ENCODE results near the gene CNTN4. TPM values are rescaled to one million over a fixed set of nuclear protein-coding genes. Genes with fewer than 3 reads are reported as not detected.

CNTN4 gene
- total RNA-seq, 2 donors from 2014 or later = not detected

GRCh38 chr3:2706144-2706835 is 607.6 kb downstream of the CNTN4 start:
- H3K27ac Mint-ChIP-seq = no peak overlapping the region
- no peaks in the 10 kb centered on the region for H3K9me3 Mint-ChIP-seq
- ATAC-seq (peak; percentile 66 to 67), DNase-seq (ENCODE audit: low spot score in 2 of 2) (no peak)
- no peaks in the 10 kb centered on the region for H3K36me3 Mint-ChIP-seq

DNA sequence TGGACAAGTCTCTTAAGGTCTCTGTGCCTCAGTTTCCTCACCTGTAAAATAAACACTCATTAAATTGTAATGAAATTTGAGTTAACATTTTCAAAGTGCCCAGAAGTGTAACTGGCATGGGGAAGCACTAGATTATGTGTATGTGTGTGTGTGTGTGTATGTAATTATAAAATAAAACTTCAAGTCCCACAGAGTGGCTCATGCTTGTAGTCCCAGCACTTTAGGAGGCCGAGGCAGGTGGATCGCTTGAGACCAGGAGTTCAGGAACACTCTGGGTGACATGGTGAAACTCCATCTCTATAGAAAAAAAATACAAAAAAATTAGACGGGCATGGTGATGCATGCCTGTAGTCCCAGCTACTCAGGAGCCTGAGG is 608.2 kb downstream of the CNTN4 start:
- DNase-seq (ENCODE audit: low spot score in 2 of 2) (no peak), ATAC-seq (peak; percentile 19 to 55)
- Mint-ChIP-seq H3K9me3 (no peaks in the 10 kb centered on the region), H3K27ac (no peak overlapping the region), H3K36me3 (no peaks in the 10 kb centered on the region)

DNA sequence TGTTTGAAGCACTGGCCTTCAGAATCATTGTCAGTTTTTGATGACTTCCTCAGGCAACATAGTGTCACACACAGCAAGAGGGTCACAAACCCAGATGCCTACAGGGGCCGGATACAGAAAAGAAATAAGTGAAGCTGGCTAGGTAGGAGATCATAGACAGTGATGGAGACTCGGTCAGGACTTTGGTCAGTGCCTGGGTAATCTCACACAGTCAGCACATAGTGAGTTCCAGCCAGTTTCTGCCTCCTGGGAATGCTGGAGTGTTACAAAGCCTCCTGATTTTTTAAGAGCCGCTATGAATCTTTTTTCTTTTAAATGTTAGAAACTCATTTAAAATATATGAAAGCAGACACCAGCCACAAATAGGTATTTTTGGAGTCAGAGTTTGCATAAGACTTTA is 612.4 kb downstream of the CNTN4 start:
- Mint-ChIP-seq H3K9me3 (no peaks in the 10 kb centered on the region), H3K27ac (no peak overlapping the region), H3K36me3 (no peaks in the 10 kb centered on the region)
- ATAC-seq (no peak), DNase-seq (ENCODE audit: low spot score in 2 of 2) (no peak)

DNA sequence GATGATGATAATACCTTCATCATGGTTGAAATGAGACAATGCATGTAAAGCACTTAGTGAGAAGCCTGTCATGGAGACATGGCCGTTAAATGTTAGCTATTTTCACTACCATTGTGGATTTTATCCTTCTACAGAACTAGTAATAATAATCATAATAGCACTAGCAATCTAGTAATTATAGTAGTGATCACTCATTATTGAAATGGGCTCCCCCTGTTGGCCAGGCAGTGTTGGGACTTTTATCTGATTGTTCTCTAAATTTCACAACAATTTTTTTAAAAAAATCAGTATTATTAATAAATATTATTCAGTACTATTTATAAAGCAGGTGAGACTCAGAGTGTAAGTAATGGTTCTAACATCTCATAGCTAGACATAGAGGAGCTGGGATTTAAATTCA is 615.3 kb downstream of the CNTN4 start:
- DNase-seq (ENCODE audit: low spot score in 2 of 2) (no peak), ATAC-seq (no peak)
- Mint-ChIP-seq H3K36me3 (no peaks in the 10 kb centered on the region), H3K27ac (no peak overlapping the region), H3K9me3 (no peaks in the 10 kb centered on the region)

GRCh38 chr3:2714834-2715233 is 616.2 kb downstream of the CNTN4 start:
- no peak for ATAC-seq
- Mint-ChIP-seq H3K36me3 (no peaks in the 10 kb centered on the region), H3K27ac (no peak overlapping the region), H3K9me3 (no peaks in the 10 kb centered on the region)
- no peak for DNase-seq (ENCODE audit: low spot score in 2 of 2)

DNA sequence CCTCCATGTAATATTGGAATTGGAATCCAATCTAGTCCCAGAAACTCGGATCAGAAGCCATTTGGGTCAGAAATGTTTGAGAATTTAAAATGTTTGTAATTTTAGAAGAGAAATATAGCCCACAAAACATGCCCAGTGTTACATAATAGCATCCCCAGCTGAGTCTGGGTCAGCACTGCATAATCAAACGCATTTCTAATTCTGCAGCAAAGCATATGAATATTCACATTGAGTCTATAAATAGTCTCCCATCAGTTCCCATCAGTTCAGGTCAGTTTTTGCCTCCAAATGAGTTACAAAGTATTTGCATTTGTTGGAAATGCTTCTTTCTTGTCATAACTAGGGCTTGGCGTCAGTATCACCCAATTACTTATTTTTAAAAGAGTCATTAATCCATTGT is 628.4 kb downstream of the CNTN4 start:
- DNase-seq (ENCODE audit: low spot score in 2 of 2) (no peak), ATAC-seq (no peak)
- Mint-ChIP-seq H3K9me3 (no peaks in the 10 kb centered on the region), H3K27ac (no peak overlapping the region), H3K36me3 (no peaks in the 10 kb centered on the region)

DNA sequence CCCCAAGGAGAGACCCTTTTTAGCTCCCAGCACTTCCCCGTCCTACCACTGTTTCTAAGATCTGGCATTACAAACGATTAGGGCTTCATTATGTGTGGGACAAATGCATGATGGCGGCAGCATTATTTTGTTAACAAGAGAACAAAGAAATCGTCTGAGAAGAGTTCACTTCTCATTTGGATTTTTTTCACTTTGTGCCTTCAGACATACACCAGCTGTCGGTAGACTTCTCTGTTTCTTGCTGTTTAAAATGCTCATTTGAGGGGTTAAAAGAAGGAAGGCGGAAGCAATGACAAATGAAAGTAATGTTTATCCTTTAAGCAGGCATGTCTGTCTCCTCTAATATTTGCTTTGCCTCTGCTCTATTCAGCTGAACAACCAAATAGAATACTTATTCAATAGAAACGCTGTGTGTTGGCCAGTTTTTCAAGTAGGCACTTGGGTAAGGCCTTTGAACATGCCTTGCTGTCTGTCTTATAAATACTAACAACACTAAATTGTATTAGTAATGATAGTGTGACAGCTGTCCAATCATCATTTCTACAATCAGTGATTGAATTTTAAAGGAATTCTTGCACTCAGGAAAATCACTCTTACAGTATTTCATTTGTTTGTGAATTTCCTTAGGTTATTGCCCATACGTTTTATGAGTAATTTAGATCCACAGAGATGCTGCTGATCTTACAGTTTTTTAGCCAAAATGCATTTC is 629.1 kb downstream of the CNTN4 start:
- DNase-seq (ENCODE audit: low spot score in 2 of 2) = no peak
- H3K27ac Mint-ChIP-seq = no peak overlapping the region
- no peak for ATAC-seq
- H3K36me3 Mint-ChIP-seq = no peaks in the 10 kb centered on the region
- H3K9me3 Mint-ChIP-seq = no peaks in the 10 kb centered on the region

- DNase-seq (ENCODE audit: low spot score in 2 of 2) = no peak
- H3K9me3 Mint-ChIP-seq = no peaks in the 10 kb centered on the region
- H3K27ac Mint-ChIP-seq = no peak overlapping the region
- H3K36me3 Mint-ChIP-seq = no peaks in the 10 kb centered on the region
- ATAC-seq = no peak
Observed at GRCh38 chr3:2731843-2732242, 633.2 kb downstream of the CNTN4 start.

- no peak overlapping the region for H3K27ac Mint-ChIP-seq
- no peak for DNase-seq (ENCODE audit: low spot score in 2 of 2)
Observed at GRCh38 chr3:2735392-2735894, 636.8 kb downstream of the CNTN4 start.

DNA sequence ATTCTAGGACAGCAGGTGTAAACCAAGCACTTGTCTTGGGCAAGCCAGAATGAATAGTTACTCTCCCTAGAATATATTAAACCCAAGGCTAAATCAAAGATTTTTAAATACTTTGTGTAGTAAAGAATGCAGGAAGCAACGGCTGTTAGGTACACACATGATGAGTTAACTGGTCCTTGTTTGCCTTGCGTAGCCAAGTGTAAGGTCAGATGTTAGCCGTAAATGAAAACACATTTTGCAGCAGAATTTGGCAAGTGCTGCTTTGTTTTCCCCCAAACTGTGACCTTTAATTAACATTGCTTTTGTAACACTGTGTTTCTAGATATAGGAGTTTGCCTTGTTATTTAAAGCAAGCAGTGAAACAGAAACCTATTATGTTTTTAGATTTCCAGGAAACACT is 642.9 kb downstream of the CNTN4 start:
- Mint-ChIP-seq H3K36me3 (no peaks in the 10 kb centered on the region), H3K9me3 (no peaks in the 10 kb centered on the region), H3K27ac (no peak overlapping the region)
- no peak for ATAC-seq
- DNase-seq (ENCODE audit: low spot score in 2 of 2) = no peak

More at GRCh38 chr3:2735392-2735894, 636.8 kb downstream of the CNTN4 start:
- H3K9me3 Mint-ChIP-seq = no peaks in the 10 kb centered on the region
- H3K36me3 Mint-ChIP-seq = no peaks in the 10 kb centered on the region
- ATAC-seq = no peak

DNA sequence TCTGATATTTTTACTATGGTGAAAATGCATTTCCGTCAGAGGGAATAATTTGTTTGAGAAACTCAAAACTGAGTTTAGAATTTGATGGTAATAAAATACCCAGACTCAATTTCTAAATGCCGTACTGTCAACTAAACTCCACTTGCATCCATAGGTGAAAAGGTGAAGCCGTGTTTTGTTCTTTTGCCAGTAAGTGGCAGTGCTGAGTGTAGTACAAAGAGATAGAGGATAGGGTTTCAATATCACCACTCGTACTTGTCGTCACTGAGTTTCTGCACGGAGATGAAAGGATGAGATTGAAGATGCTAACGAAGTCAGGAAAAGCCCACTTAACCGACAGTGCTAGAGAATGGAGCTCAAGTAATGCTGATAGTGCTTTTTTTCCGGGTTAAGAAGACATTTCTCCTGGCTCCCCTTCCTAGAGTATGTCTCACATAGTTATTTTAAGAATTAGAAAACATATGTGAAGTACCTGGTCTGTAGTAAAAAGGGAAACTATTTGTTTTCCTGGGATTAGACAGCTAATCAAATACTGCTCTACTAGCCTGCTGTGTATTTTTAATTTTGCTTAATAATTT is 666.4 kb downstream of the CNTN4 start:
- no peaks in the 10 kb centered on the region for H3K36me3 Mint-ChIP-seq
- ATAC-seq (peak in 1 of 2 donors; percentile 73), DNase-seq (ENCODE audit: low spot score in 2 of 2) (no peak)
- no peak overlapping the region for H3K27ac Mint-ChIP-seq
- H3K9me3 Mint-ChIP-seq = no peaks in the 10 kb centered on the region

- Mint-ChIP-seq H3K36me3 (no peaks in the 10 kb centered on the region), H3K9me3 (no peaks in the 10 kb centered on the region), H3K27ac (no peak overlapping the region)
- DNase-seq (ENCODE audit: low spot score in 2 of 2) = no peak
- no peak for ATAC-seq
Observed at GRCh38 chr3:2770451-2770850, 671.8 kb downstream of the CNTN4 start.

DNA sequence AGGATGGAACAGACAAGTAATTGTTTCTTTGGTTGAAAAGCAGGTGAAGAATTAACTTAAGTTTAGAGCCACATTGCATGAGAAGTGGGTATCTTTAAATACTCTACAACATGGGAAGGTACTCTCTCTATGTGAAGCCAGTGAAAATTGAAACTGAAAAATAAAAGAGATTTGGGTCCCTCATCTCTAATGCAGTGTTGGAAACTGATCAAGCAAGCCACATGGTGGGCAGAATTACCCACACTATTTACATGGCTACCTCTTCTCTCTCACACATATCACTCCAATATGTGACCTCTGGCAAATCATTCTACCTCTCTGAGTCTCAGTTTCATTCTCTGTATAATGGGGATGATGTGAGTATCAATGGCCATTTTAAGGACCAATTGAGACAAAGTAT is 672.5 kb downstream of the CNTN4 start:
- no peak overlapping the region for H3K27ac Mint-ChIP-seq
- no peaks in the 10 kb centered on the region for H3K36me3 Mint-ChIP-seq
- ATAC-seq (no peak), DNase-seq (ENCODE audit: low spot score in 2 of 2) (no peak)
- H3K9me3 Mint-ChIP-seq = no peaks in the 10 kb centered on the region

DNA sequence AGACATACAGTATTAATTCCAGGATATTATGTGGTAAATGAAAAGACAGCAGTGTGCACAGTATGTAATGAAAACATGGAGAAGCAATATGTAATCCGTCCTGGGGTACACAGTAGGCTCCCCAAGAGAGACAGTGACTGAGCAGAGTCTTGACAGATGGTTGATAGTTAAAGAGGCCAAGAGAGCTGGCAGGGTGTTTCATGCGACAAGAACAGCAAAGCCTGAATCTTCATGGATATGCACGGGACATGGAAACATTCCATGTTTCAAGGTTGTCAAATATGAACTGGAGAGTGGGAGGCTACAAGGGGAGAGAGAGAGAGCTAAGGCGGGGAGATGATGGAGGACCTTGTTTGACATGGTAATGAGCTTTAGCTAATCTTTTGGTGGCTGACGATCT is 673.1 kb downstream of the CNTN4 start:
- DNase-seq (ENCODE audit: low spot score in 2 of 2) = no peak
- Mint-ChIP-seq H3K36me3 (no peaks in the 10 kb centered on the region), H3K9me3 (no peaks in the 10 kb centered on the region), H3K27ac (no peak overlapping the region)
- no peak for ATAC-seq

- no peak for ATAC-seq
- DNase-seq (ENCODE audit: low spot score in 2 of 2) = no peak
- no peaks in the 10 kb centered on the region for H3K36me3 Mint-ChIP-seq
- H3K27ac Mint-ChIP-seq = no peak overlapping the region
- no peaks in the 10 kb centered on the region for H3K9me3 Mint-ChIP-seq
Observed at GRCh38 chr3:2772803-2773202, 674.1 kb downstream of the CNTN4 start.

- H3K9me3 Mint-ChIP-seq = no peaks in the 10 kb centered on the region
- no peaks in the 10 kb centered on the region for H3K36me3 Mint-ChIP-seq
- DNase-seq (ENCODE audit: low spot score in 2 of 2) (no peak), ATAC-seq (no peak)
- no peak overlapping the region for H3K27ac Mint-ChIP-seq
Observed at GRCh38 chr3:2774481-2775249, 676.0 kb downstream of the CNTN4 start.

GRCh38 chr3:2783261-2783660 is 684.6 kb downstream of the CNTN4 start:
- no peak overlapping the region for H3K27ac Mint-ChIP-seq
- no peaks in the 10 kb centered on the region for H3K9me3 Mint-ChIP-seq
- H3K36me3 Mint-ChIP-seq = no peaks in the 10 kb centered on the region
- DNase-seq (ENCODE audit: low spot score in 2 of 2) (no peak), ATAC-seq (no peak)
